GM19043 (cell line): ENCODE results near the gene GARNL3.

Experiments used
- ATAC-seq: cut with Tn5 transposase; IDR thresholded peaks from one replicate; pipeline ENCODE4 v1.9.1; 2021; ENCODE audit warnings: low read depth; ENCODE audit not compliant: unreplicated experiment

The GARNL3 gene

GRCh38 chr9:127233989-127234388, 30.6 kb upstream of the GARNL3 start:
- ATAC-seq: no peak

- ATAC-seq: no peak
Measured at GRCh38 chr9:127237801-127238200, 26.8 kb upstream of the GARNL3 start.

DNA sequence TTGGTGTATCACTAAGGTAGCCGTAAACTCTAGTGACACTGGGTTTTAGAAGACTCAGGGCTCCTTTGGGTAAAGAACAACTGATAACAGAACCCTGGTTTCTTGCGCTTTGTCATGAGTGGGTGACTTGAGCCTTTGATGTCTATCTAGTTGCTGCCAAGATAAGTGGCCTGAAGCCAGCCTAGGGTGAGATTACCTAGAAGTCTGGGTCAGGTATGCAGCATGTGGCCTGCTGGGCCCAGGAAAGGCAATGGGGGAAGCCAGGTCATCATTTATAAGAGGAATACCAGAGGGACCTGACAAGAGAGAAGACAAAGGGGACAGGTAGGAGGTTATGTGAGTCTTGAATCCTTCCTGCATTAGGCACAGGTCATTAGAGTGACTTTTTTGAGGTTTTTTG, 23.2 kb upstream of the GARNL3 start:
- ATAC-seq: no peak

DNA sequence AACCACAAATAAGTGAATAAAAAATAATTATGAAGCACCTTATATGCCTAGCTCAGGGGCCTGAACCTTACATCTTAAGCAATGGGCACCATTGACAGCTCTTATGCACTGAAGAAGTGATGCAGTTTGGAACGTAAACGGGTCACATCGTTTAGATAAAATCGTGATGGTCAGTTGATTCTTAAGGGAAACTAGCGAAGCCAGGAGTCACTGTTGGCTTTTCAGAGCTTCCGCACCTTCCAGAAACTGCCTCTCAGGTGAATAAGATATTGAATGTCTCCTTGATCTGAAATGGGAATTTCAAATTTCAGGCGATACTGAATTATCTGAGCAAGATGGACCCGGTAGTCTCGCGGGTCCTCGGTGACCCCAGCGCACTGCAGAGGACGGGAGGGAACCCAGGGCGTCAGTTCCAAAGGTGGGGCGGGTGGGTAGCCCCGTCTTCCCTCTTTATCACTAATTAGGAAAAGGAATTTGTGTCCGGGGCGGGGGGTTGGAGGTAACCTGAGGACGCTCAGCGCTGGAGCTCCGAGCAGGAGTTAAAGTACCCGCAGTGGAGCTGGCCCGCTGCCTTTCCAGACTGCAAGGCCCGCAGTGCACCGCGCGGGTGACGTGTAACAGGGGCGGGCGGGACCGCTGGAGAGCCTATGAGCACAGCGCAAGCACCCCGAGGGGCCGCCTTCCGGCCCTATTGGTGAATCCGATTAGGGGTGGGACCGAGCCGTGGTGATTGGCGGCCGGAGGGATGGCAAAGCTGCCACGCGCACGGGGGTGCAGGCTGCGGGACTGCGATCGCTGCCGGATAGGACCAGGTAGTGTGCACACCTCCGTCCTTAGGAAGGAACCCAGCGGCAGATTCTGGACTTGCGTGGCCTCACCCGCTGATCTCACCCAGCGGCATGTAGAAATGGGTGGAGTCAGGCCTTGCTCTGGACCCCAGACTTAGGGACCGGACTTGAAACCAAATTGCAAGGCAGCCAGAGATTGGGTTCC, 19.7 kb upstream of the GARNL3 start:
- peak; percentile 100 for ATAC-seq

DNA sequence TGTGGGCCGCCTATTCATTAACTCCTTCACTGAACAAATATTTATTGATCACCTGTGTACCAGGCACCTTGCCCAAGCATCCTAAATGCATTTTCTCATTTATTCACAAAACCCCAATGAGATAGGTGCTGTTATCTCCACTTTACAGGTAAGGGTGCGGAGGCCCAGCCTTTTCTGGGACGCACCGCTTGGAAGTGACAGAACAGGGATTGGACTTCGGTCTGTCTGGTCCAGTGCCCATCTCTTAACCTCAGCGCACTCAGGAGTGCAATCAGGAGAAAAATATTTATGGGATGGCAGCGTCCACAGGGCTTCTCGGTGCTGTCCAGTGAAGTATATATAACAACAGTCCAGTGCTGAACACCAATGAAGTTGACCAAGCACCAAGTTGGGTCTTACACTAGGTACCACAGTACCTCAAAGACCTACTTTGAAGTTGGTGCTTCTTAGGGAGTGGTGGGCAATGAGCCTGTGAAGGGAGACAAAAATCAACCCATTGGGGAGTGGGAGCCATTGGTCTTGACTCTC, 18.9 kb upstream of the GARNL3 start:
- no peak for ATAC-seq

DNA sequence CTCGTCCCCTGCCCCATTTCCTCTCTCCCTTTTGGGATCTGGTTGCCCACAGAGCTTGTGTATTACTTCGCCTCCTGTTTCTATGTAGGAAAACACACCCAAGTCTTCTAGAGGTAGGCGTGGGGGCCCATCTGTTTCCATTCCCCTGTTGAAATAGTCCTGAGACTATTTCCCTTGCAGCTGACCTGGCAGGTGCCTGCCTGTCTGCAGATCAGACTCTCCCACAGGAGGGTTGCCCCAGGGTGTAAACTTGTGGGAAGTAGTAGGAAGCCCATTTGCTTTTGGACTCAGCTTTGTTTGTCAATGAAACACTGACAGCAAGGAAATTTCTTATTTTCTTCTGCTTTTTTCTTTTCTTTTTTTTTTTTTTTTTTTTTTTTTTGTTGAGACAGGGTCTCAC, 16.3 kb upstream of the GARNL3 start:
- no peak for ATAC-seq

- no peak for ATAC-seq
Measured at GRCh38 chr9:127249877-127250276, 14.7 kb upstream of the GARNL3 start.

- ATAC-seq: no peak
Measured at GRCh38 chr9:127250896-127251391, 13.6 kb upstream of the GARNL3 start.

DNA sequence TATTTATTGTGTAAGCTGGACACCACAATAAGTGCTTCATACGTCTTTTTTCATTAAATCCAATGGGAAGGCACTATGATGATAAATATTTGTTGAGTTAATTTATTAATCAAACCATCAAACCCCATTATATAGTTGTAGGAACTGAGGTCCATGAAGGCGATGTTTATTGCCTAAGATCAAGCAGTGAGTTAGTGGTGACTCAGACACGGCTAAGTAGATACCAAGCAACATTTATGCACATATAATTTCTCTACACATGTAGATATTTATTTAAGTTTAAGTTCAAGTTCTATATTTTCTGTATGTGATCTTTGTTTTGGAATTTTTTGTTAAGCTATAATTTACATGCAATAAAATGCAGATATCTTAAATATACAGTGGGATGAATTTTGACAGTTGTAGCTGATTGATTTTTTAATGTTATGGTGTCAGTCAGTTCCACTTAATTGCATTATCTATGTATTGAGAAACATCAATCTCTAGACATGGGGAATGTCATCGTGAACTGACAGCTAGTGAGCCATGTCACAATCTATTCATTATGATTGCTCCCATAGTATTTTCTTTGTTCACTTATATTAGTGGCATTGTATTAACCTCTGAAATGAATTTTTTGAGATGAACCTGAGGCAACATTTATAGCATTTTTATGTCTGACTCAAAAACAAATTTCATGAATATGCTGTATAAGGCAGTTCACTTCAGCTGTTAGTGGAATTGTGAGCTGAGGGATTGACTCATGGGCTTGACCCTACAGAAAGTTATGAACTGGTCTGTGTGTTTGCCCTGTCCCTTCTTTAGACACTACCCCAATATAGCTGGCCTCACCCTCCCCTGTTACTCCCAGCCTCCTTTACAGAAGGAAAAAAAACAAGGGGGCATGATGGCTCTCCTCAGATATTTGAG, 11.9 kb upstream of the GARNL3 start:
- ATAC-seq: no peak

DNA sequence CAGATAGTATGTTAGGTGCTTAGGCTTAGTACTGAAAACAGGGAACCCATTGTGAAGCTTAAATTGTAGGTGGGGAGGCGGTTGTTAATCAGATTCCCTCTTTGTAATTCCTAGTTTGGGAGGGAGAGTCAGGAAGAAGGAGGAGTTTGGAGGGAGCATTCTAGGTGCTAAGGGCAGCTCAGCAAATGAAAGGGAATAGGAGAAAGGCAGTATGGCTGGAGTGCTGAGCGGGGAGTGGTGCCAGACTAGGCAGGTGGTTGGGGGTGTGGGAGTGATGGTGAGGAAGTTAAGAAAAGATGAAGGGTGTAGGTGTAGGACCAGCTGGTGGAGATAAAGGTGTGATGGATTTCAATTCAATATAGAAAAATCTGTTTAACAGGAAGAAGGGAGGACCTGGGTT, 11.1 kb upstream of the GARNL3 start:
- no peak for ATAC-seq

GRCh38 chr9:127255692-127256091, 8.9 kb upstream of the GARNL3 start:
- no peak for ATAC-seq

DNA sequence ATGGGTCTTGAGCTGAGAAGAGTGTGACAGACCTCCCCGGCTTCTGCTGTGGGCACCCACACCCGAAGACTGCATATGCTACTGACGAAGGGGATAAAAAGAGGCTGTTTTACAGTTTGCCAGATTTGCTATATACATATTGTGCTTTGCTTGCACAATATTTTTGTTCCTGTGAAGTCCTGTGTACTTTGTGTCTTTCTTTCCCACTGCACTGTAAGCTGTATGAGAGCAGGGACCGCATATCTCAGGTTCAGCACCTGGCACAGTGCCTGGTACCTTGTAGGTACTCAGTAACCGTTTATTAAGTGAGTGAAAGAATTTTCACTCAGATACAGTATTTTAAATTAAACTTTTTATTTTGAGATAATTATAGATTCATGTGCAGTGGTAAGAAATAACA, 8.2 kb upstream of the GARNL3 start:
- ATAC-seq: no peak

GRCh38 chr9:127258606-127259471, 5.7 kb upstream of the GARNL3 start:
- ATAC-seq: no peak

DNA sequence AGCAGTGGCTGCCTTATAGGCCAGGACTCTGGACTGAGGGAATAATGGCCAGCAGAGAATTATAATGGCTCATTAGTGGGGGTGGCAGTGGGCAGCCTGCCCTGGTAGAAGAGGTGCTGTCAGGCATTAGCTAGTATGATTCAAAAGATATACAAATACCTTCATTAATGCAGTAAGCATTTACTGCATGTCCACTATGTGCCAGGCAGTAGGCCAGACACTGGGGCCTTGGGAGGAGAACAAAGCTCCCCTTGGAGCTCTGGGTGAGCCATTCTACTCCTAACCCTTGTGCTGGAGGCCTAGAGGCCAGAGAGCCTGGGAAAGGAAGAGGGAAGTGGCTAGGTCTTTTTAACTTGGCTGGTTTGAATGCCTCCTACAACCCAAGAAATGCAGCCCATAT, 2.0 kb upstream of the GARNL3 start:
- no peak for ATAC-seq

GRCh38 chr9:127263237-127263636, 1.3 kb upstream of the GARNL3 start:
- ATAC-seq: no peak

- no peak for ATAC-seq
Measured at GRCh38 chr9:127263664-127264063, 910 bp upstream of the GARNL3 start.

DNA sequence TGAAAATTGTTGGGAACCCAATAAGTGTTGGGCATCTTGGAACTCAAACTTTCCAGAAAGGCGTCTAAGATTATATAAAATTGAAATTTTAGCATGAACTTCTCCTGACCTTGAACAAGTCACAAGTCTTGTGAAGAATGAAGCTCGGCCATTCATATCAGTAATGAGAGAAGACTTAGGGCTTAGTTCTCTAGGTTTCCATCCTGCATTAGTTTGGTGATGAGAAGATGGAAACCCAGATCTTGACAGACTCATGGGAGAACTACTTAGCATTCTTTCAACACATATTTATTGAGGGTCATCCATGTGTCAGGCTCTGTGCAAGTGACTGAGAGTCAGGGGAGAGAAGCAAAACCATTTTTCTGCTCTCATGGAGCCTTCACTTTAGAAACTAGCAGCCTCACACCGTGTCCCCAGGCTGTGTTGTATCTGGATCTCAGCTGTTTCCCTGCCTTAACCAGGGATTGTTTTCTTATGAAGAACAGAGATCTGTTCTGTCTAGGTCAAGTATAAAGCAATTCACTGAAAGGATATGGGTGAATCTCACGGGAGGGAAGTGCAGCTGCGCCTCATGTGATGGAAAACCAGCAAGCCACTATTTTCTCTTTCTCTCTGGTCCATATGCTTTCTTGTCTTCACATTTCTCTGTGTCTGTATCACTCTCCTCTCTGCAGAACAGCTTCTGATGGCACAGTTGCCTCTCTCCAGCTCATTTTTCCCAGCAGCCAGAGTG, 3.4 kb downstream of the GARNL3 start:
- no peak for ATAC-seq

GRCh38 chr9:127269449-127269848, 4.9 kb downstream of the GARNL3 start:
- no peak for ATAC-seq

DNA sequence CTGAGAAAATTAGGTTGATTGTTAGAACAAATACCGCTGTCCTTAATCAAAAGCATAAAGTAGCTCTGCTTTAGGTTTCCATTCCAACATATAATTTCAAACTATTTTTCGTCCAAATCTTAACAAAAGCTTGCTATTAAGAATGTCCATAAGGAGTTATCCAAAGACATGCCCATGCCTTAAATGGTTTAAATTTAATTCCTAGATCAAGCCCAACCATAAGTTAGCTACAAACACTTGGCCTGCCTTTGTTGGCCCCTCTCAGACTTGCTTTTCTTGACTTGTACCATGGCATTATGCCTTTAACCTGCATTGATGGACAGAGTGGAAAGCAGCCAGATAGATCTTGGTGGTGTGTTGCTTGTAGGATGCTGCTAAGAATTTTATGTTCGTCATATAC, 8.8 kb downstream of the GARNL3 start:
- no peak for ATAC-seq
